ENCODE results near the gene CDC42SE2.

DNA sequence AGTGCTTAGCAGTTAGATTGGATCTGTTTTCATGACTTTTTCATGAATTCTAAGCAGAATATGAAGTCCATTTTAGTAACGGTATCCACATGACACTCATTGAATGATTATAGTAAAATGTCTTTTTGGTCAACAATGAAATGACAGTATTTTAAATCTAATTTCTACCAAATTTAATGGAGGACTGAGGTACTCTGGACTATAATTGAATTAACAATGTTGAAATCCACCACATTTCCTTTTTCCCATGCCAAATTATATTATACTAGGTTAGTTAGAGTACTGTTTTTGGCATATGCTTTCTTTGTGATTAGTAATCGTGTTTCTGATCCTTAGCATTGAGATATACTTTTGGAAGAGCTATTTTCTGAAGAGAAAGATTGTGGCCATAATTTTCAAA lies 40.6 kb downstream of the CDC42SE2 start:
- TF ChIP-seq, protein P1, sequence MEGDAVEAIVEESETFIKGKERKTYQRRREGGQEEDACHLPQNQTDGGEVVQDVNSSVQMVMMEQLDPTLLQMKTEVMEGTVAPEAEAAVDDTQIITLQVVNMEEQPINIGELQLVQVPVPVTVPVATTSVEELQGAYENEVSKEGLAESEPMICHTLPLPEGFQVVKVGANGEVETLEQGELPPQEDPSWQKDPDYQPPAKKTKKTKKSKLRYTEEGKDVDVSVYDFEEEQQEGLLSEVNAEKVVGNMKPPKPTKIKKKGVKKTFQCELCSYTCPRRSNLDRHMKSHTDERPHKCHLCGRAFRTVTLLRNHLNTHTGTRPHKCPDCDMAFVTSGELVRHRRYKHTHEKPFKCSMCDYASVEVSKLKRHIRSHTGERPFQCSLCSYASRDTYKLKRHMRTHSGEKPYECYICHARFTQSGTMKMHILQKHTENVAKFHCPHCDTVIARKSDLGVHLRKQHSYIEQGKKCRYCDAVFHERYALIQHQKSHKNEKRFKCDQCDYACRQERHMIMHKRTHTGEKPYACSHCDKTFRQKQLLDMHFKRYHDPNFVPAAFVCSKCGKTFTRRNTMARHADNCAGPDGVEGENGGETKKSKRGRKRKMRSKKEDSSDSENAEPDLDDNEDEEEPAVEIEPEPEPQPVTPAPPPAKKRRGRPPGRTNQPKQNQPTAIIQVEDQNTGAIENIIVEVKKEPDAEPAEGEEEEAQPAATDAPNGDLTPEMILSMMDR (conservative IDR thresholded peaks at IDR 0.05 in 1 of 2, IDR thresholded peaks at IDR 0.05 in 1 of 2; ENCODE audit: extremely low read depth in 1 of 2, insufficient read depth in 1 of 2, low read depth in 1 of 2, low read length in 2 of 2): no peak
- no peak for TF ChIP-seq EZH2 (IDR thresholded peaks at IDR 0.05; ENCODE audit: borderline replicate concordance, low read length)
